ENCODE data around the gene NTHL1. TPM values are rescaled to one million over a fixed set of nuclear protein-coding genes. Genes with fewer than 3 reads are reported as not detected.

NTHL1 gene
- total and polyA plus RNA-seq, 2 experiments from 2014 or later, result 84.6 to 87.9 TPM

DNA sequence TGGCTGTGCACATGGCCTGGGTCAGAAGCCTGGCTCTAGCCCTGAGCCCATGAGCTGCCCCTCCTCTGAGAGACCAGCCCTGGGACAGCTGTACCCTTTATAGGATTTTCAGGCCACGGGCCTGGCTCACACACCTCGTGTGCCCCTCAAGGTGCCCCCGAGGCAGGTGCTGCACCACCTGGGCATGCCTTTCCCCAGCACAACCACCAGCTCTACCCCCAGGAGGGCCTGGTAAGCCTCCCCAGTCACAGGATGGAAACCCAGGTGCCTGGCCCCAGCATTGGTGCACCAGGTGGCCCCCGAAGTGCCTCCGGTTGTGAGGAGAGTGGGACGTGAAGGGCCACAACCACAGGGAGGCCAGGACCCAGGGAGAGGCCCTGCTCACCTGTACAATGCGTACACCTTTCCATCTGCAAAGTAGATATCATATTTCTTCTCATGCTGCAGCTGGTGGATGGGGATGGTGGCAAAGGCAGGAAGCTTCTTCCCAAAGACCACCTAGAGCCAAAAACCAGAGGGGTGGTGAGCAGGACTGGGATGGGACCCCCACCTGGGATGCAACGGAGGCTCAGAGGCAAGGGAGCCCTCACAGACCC, 44.3 kb downstream of the NTHL1 start (continued):
- TF ChIP-seq, protein P1, sequence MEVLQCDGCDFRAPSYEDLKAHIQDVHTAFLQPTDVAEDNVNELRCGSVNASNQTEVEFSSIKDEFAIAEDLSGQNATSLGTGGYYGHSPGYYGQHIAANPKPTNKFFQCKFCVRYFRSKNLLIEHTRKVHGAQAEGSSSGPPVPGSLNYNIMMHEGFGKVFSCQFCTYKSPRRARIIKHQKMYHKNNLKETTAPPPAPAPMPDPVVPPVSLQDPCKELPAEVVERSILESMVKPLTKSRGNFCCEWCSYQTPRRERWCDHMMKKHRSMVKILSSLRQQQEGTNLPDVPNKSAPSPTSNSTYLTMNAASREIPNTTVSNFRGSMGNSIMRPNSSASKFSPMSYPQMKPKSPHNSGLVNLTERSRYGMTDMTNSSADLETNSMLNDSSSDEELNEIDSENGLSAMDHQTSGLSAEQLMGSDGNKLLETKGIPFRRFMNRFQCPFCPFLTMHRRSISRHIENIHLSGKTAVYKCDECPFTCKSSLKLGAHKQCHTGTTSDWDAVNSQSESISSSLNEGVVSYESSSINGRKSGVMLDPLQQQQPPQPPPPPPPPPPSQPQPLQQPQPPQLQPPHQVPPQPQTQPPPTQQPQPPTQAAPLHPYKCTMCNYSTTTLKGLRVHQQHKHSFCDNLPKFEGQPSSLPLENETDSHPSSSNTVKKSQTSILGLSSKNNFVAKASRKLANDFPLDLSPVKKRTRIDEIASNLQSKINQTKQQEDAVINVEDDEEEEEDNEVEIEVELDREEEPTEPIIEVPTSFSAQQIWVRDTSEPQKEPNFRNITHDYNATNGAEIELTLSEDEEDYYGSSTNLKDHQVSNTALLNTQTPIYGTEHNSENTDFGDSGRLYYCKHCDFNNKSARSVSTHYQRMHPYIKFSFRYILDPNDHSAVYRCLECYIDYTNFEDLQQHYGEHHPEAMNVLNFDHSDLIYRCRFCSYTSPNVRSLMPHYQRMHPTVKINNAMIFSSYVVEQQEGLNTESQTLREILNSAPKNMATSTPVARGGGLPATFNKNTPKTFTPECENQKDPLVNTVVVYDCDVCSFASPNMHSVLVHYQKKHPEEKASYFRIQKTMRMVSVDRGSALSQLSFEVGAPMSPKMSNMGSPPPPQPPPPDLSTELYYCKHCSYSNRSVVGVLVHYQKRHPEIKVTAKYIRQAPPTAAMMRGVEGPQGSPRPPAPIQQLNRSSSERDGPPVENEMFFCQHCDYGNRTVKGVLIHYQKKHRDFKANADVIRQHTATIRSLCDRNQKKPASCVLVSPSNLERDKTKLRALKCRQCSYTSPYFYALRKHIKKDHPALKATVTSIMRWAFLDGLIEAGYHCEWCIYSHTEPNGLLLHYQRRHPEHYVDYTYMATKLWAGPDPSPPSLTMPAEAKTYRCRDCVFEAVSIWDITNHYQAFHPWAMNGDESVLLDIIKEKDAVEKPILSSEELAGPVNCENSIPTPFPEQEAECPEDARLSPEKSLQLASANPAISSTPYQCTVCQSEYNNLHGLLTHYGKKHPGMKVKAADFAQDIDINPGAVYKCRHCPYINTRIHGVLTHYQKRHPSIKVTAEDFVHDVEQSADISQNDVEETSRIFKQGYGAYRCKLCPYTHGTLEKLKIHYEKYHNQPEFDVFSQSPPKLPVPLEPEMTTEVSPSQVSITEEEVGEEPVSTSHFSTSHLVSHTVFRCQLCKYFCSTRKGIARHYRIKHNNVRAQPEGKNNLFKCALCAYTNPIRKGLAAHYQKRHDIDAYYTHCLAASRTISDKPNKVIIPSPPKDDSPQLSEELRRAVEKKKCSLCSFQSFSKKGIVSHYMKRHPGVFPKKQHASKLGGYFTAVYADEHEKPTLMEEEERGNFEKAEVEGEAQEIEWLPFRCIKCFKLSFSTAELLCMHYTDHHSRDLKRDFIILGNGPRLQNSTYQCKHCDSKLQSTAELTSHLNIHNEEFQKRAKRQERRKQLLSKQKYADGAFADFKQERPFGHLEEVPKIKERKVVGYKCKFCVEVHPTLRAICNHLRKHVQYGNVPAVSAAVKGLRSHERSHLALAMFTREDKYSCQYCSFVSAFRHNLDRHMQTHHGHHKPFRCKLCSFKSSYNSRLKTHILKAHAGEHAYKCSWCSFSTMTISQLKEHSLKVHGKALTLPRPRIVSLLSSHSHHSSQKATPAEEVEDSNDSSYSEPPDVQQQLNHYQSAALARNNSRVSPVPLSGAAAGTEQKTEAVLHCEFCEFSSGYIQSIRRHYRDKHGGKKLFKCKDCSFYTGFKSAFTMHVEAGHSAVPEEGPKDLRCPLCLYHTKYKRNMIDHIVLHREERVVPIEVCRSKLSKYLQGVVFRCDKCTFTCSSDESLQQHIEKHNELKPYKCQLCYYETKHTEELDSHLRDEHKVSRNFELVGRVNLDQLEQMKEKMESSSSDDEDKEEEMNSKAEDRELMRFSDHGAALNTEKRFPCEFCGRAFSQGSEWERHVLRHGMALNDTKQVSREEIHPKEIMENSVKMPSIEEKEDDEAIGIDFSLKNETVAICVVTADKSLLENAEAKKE (CRISPR knock-in tag; IDR thresholded peaks at IDR 0.05), result no peak
- TF ChIP-seq ZNF331 (CRISPR knock-in tag; IDR thresholded peaks at IDR 0.05; ENCODE audit: low read depth), result no peak
- no peak for TF ChIP-seq EZH2 (IDR thresholded peaks at IDR 0.05; ENCODE audit: low read depth, unreplicated experiment)
- no peak for TF ChIP-seq POLR2AphosphoS5 (IDR thresholded peaks at IDR 0.05; ENCODE audit: low read depth)

DNA sequence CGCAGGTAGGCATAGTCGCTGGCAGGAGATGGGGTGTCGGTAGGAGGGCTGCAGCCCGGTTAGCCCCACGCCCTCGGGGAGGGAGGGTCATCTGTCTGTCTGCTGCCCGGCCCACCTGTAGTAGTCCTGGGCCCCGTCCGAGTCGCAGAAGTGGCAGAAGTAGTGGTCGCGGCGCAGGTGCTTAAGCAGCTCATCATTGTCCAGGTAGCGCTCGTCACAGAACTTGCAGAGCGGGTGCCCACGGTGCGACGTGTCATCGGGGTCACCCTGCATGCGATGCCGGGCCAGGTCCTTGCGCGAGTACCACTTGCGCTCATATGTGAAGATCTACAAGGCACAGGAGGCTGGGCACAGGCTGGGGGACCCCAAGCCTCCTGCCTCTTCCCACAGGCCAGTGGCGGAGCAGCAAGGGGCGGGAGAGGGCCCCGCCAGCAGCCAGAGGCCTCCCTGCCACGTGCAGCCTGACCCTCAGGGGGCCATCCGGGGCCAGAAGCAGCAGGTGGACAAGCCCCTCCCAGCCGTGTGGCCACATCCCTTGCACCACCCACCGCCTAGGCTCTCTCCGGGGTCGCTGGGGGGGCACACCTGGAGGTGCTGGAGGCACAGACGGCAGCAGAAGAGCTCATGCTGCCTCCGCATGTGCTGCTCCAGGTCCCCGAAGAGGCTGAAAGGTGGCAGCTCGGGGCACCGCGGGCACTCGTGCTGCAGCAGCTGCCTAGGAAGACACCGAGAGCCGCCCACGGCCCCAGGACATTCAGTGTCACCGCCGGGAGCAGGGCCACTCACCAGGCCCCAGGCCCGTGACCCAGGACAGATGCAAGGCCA, 45.0 kb downstream of the NTHL1 start:
- H3K4me1 Mint-ChIP-seq, result peaks cover 20% of the 10 kb centered on the region
- H3K4me3 Mint-ChIP-seq, result no peak overlapping the region
- H3K27ac Mint-ChIP-seq, result no peak overlapping the region
- ATAC-seq (no peak), DNase-seq (ENCODE audit: low spot score) (no peak)
- Histone ChIP-seq H2AFZ (no peak overlapping the region), H3K9me2 (ENCODE audit: insufficient read depth) (no peaks in the 10 kb centered on the region), H3K4me3 (no peak overlapping the region), H3K27ac (ENCODE audit: low read depth) (no peak overlapping the region), H3K4me1 (ENCODE audit: insufficient read depth) (peaks cover 8% of the 10 kb centered on the region; the same call in 1 of the 2 replicates), H3K4me2 (no peak overlapping the region), H3K36me3 (ENCODE audit: insufficient read depth) (no peaks in the 10 kb centered on the region; the same call in 1 of the 2 replicates), H3F3A (replicated peaks; ENCODE audit: low read depth) (peaks cover 23% of the 10 kb centered on the region; the same call in 1 of the 2 replicates), H4K20me1 (replicated peaks; ENCODE audit: insufficient read depth) (peaks cover 27% of the 10 kb centered on the region), H3K79me2 (replicated peaks; ENCODE audit: insufficient read depth) (peaks cover 25% of the 10 kb centered on the region), H3K27me3 (ENCODE audit: insufficient read depth) (no peaks in the 10 kb centered on the region)
- peaks cover 27% of the 10 kb centered on the region for H3K36me3 Mint-ChIP-seq (ENCODE audit: low read depth)
- no peaks in the 10 kb centered on the region for H3K9me3 Mint-ChIP-seq
- peaks cover 4% of the 10 kb centered on the region for H3K27me3 Mint-ChIP-seq (ENCODE audit: insufficient read depth, low read depth, poor library complexity)
- TF ChIP-seq CREB1 (CRISPR knock-in tag; IDR thresholded peaks at IDR 0.05; ENCODE audit: low read depth) (no peak), EZH2phosphoT487 (IDR thresholded peaks at IDR 0.05; ENCODE audit: unreplicated experiment) (no peak), POLR2AphosphoS5 (IDR thresholded peaks at IDR 0.05; ENCODE audit: low read depth) (no peak), STAT1 (IDR thresholded peaks at IDR 0.05; ENCODE audit: unreplicated experiment) (no peak), EZH2 (IDR thresholded peaks at IDR 0.05; ENCODE audit: low read depth, unreplicated experiment) (no peak), ZNF331 (CRISPR knock-in tag; IDR thresholded peaks at IDR 0.05; ENCODE audit: low read depth) (no peak), JUNB (IDR thresholded peaks at IDR 0.05; ENCODE audit: unreplicated experiment) (no peak), ZNF114 (CRISPR knock-in tag; IDR thresholded peaks at IDR 0.05) (no peak)
- TF ChIP-seq, protein P2, sequence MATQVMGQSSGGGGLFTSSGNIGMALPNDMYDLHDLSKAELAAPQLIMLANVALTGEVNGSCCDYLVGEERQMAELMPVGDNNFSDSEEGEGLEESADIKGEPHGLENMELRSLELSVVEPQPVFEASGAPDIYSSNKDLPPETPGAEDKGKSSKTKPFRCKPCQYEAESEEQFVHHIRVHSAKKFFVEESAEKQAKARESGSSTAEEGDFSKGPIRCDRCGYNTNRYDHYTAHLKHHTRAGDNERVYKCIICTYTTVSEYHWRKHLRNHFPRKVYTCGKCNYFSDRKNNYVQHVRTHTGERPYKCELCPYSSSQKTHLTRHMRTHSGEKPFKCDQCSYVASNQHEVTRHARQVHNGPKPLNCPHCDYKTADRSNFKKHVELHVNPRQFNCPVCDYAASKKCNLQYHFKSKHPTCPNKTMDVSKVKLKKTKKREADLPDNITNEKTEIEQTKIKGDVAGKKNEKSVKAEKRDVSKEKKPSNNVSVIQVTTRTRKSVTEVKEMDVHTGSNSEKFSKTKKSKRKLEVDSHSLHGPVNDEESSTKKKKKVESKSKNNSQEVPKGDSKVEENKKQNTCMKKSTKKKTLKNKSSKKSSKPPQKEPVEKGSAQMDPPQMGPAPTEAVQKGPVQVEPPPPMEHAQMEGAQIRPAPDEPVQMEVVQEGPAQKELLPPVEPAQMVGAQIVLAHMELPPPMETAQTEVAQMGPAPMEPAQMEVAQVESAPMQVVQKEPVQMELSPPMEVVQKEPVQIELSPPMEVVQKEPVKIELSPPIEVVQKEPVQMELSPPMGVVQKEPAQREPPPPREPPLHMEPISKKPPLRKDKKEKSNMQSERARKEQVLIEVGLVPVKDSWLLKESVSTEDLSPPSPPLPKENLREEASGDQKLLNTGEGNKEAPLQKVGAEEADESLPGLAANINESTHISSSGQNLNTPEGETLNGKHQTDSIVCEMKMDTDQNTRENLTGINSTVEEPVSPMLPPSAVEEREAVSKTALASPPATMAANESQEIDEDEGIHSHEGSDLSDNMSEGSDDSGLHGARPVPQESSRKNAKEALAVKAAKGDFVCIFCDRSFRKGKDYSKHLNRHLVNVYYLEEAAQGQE (IDR thresholded peaks at IDR 0.05; ENCODE audit: unreplicated experiment), result no peak
- TF ChIP-seq, protein P3, sequence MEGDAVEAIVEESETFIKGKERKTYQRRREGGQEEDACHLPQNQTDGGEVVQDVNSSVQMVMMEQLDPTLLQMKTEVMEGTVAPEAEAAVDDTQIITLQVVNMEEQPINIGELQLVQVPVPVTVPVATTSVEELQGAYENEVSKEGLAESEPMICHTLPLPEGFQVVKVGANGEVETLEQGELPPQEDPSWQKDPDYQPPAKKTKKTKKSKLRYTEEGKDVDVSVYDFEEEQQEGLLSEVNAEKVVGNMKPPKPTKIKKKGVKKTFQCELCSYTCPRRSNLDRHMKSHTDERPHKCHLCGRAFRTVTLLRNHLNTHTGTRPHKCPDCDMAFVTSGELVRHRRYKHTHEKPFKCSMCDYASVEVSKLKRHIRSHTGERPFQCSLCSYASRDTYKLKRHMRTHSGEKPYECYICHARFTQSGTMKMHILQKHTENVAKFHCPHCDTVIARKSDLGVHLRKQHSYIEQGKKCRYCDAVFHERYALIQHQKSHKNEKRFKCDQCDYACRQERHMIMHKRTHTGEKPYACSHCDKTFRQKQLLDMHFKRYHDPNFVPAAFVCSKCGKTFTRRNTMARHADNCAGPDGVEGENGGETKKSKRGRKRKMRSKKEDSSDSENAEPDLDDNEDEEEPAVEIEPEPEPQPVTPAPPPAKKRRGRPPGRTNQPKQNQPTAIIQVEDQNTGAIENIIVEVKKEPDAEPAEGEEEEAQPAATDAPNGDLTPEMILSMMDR (conservative IDR thresholded peaks at IDR 0.05; ENCODE audit: low read depth in 2 of 2), result no peak

All from GM23338 (cell line).